ENCODE measurements around the gene GULP1.

DNA sequence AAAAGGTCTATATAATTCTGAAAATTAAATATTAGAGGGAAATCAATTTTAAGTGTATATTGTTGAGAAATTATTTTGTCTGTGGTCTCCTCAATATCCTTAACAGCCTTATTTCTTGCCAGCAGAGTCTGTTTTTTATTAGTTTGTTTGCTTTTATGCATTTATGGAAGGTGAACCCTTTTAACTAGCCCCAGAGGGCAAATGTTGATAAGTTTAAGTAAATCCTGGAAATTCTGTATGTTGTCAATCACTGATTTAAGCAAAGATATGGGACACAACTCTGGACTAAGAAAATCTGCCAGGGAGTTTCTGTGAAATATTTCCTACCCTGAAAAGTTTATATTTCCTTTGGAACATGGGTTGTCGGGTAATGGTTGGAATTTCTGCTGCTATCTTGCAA is 343.0 kb downstream of the GULP1 start:
- TF ChIP-seq RAD21 (IDR thresholded peaks at IDR 0.05; ENCODE audit: low read depth): no peak
- no peak for TF ChIP-seq EGR1 (IDR thresholded peaks at IDR 0.05)
- no peak for TF ChIP-seq EP300 (IDR thresholded peaks at IDR 0.05; ENCODE audit: borderline replicate concordance)

Measured in Ishikawa (cell line).